Stimulated activated CD8-positive, alpha-beta memory T cell treated with anti-CD3 and anti-CD28 coated beads, Interleukin-7, amount 100 ng/mL, for 24 hours (primary cell): ENCODE measurements around the gene GOLGA3.
"Not testable (repeated sequence)": the region's sequence is repeated elsewhere in the genome, so short reads cannot be mapped to it uniquely, and the experiment has no call there.

ENCODE experiments used
- DNase-seq: peaks from one replicate; pipeline ENCODE4 v3.0.0-alpha.2; 2020; ENCODE audit warnings: low read depth

The GOLGA3 gene

GRCh38 chr12:132847363-132848356 is 19.0 kb upstream of the GOLGA3 start:
- no peak for DNase-seq

- not testable (repeated sequence) for DNase-seq
These were observed 16.0 kb upstream of the GOLGA3 start for GRCh38 chr12:132844681-132845080.

GRCh38 chr12:132842449-132843045 is 13.9 kb upstream of the GOLGA3 start:
- DNase-seq, result no peak

- no peak for DNase-seq
These were observed 12.5 kb upstream of the GOLGA3 start for GRCh38 chr12:132841151-132841550.

- no peak for DNase-seq
These were observed 11.9 kb upstream of the GOLGA3 start for GRCh38 chr12:132840536-132840935.

- no peak for DNase-seq
These were observed 11.0 kb upstream of the GOLGA3 start for GRCh38 chr12:132839558-132840235.

- no peak for DNase-seq
These were observed 9.9 kb upstream of the GOLGA3 start for GRCh38 chr12:132838410-132839080.

- DNase-seq, result no peak
These were observed 9.2 kb upstream of the GOLGA3 start for GRCh38 chr12:132837693-132838409.

- no peak for DNase-seq
These were observed 8.2 kb upstream of the GOLGA3 start for GRCh38 chr12:132836795-132837331.

GRCh38 chr12:132836230-132836629 is 7.6 kb upstream of the GOLGA3 start:
- DNase-seq, result not testable (repeated sequence)

GRCh38 chr12:132835076-132836025 is 6.7 kb upstream of the GOLGA3 start:
- no peak for DNase-seq

GRCh38 chr12:132834181-132834711 is 5.6 kb upstream of the GOLGA3 start:
- DNase-seq, result no peak

GRCh38 chr12:132833341-132833740 is 4.7 kb upstream of the GOLGA3 start:
- no peak for DNase-seq

- no peak for DNase-seq
These were observed 3.1 kb upstream of the GOLGA3 start for GRCh38 chr12:132831771-132832170.

GRCh38 chr12:132827763-132828703 is 636 bp downstream of the GOLGA3 start:
- no peak for DNase-seq

GRCh38 chr12:132825861-132826260 is 2.8 kb downstream of the GOLGA3 start:
- DNase-seq, result no peak

GRCh38 chr12:132825089-132825488 is 3.6 kb downstream of the GOLGA3 start:
- DNase-seq, result no peak

- DNase-seq, result no peak
These were observed 4.6 kb downstream of the GOLGA3 start for GRCh38 chr12:132824053-132824452.

- DNase-seq, result no peak
These were observed 10.1 kb downstream of the GOLGA3 start for GRCh38 chr12:132818562-132818961.
